Lower lobe of right lung (tissue), 2 donors: Measurements from ENCODE around the gene UGT1A4. TPM values are rescaled to one million over a fixed set of nuclear protein-coding genes. Genes with fewer than 3 reads are reported as not detected.
A peak's percentile ranks its signal among the peaks of the same experiment; 100 is the strongest.

ENCODE experiments used
- ATAC-seq, 2 donors: fragments of 200-7000 bp; cut with Tn5 transposase; one replicate each; pipeline ENCODE4 v1.9.1; 2020 to 2022; ENCODE audit warnings: mild to moderate bottlenecking in 2 of 2, moderate library complexity in 2 of 2
- DNase-seq: peaks from one replicate; pipeline ENCODE4 v3.0.0-alpha.2; 2020
- H3K27ac ChIP-seq: fragments of 200-600 bp; one replicate; pipeline ENCODE4 v1.8.0; 2022
- H3K27me3 ChIP-seq: fragments of 200-600 bp; one replicate; pipeline ENCODE4 v1.8.0; 2022; ENCODE audit warnings: low read depth
- H3K36me3 ChIP-seq: fragments of 200-600 bp; one replicate; pipeline ENCODE4 v1.8.0; 2022; ENCODE audit warnings: mild to moderate bottlenecking
- H3K4me1 ChIP-seq: fragments of 200-600 bp; one replicate; pipeline ENCODE4 v1.8.0; 2022
- H3K4me3 ChIP-seq: fragments of 200-600 bp; one replicate; pipeline ENCODE4 v1.8.0; 2022; ENCODE audit warnings: mild to moderate bottlenecking
- H3K9me3 ChIP-seq: fragments of 200-600 bp; one replicate; pipeline ENCODE4 v1.8.0; 2022
- CTCF ChIP-seq: fragments of 200-600 bp; IDR thresholded peaks from one replicate; pipeline ENCODE4 v1.8.0; 2022; ENCODE audit warnings: antibody characterized with exemption, mild to moderate bottlenecking
- intact Hi-C: fragments of 100-400 bp; cut with DNase I; formaldehyde crosslinking; loops from one replicate; pipeline ENCODE4 v1.11.0; 2022
- total RNA-seq: library from RNA; stranded (reverse); fragmentation: NEBNext Ultra II Directional; extraction: Animal tissue kit (Norgen Biotek cat#: 25700); gene quantifications from one replicate; pipeline ENCODE4 v1.2.1, GENCODE V29; 2021
- donor health status: DM: no; HTN: yes; CAD: no; lungs with severe emphysema.

UGT1A4 gene
- total RNA-seq, 1 donor from 2014 or later: not detected

- H3K27ac ChIP-seq: no peak overlapping the region
- no peak for ATAC-seq
- H3K27me3 ChIP-seq: no peaks in the 10 kb centered on the region
- TF ChIP-seq CTCF: no peak
- no peaks in the 10 kb centered on the region for H3K4me1 ChIP-seq
- DNase-seq: no peak
- H3K4me3 ChIP-seq: no peak overlapping the region
- no peaks in the 10 kb centered on the region for H3K9me3 ChIP-seq
- no peaks in the 10 kb centered on the region for H3K36me3 ChIP-seq
- intact Hi-C loops: no loop called here
Measured at GRCh38 chr2:233811732-233812131, 93.2 kb downstream of the UGT1A4 start.

GRCh38 chr2:233813236-233814055, 94.9 kb downstream of the UGT1A4 start:
- no peak overlapping the region for H3K4me3 ChIP-seq
- DNase-seq (peak; percentile 21), ATAC-seq (no peak)
- no peaks in the 10 kb centered on the region for H3K9me3 ChIP-seq
- H3K27ac ChIP-seq: no peak overlapping the region
- no peaks in the 10 kb centered on the region for H3K4me1 ChIP-seq
- intact Hi-C loops: no loop called here
- no peaks in the 10 kb centered on the region for H3K27me3 ChIP-seq
- no peaks in the 10 kb centered on the region for H3K36me3 ChIP-seq
- TF ChIP-seq CTCF: no peak

GRCh38 chr2:233814056-233814835, 95.7 kb downstream of the UGT1A4 start:
- ATAC-seq (no peak), DNase-seq (no peak)
- no peaks in the 10 kb centered on the region for H3K9me3 ChIP-seq
- no peak for TF ChIP-seq CTCF
- H3K27ac ChIP-seq: no peak overlapping the region
- intact Hi-C loops: no loop called here
- no peaks in the 10 kb centered on the region for H3K36me3 ChIP-seq
- no peaks in the 10 kb centered on the region for H3K4me1 ChIP-seq
- H3K4me3 ChIP-seq: no peak overlapping the region
- H3K27me3 ChIP-seq: no peaks in the 10 kb centered on the region

- no peak for DNase-seq
- H3K9me3 ChIP-seq: no peaks in the 10 kb centered on the region
- no peak for TF ChIP-seq CTCF
- no peaks in the 10 kb centered on the region for H3K4me1 ChIP-seq
- intact Hi-C loops: no loop called here
- ATAC-seq: no peak
- no peak overlapping the region for H3K4me3 ChIP-seq
- no peaks in the 10 kb centered on the region for H3K36me3 ChIP-seq
- H3K27me3 ChIP-seq: peaks cover 4% of the 10 kb centered on the region
- no peak overlapping the region for H3K27ac ChIP-seq
Measured at GRCh38 chr2:233815861-233816260, 97.3 kb downstream of the UGT1A4 start.

GRCh38 chr2:233816334-233816733, 97.8 kb downstream of the UGT1A4 start:
- intact Hi-C loops: no loop called here
- TF ChIP-seq CTCF: no peak
- H3K4me3 ChIP-seq: no peak overlapping the region
- H3K4me1 ChIP-seq: no peaks in the 10 kb centered on the region
- H3K27ac ChIP-seq: no peak overlapping the region
- no peak for DNase-seq
- ATAC-seq: no peak
- H3K27me3 ChIP-seq: peaks cover 4% of the 10 kb centered on the region
- H3K36me3 ChIP-seq: no peaks in the 10 kb centered on the region
- no peaks in the 10 kb centered on the region for H3K9me3 ChIP-seq
